Measurements from ENCODE around the gene HPSE.

The HPSE gene

GRCh38 chr4:83353516-83353915 lies 18.9 kb upstream of the HPSE start:
- H3K36me3 ChIP-seq (replicated peaks; ENCODE audit: low read depth, low read length) = no peaks in the 10 kb centered on the region
- no peak overlapping the region for H2AFZ ChIP-seq (ENCODE audit: low read depth, low read length)
- no peak overlapping the region for H3K4me2 ChIP-seq (ENCODE audit: low read length)
- H3K4me3 ChIP-seq (ENCODE audit: low read length) = no peak overlapping the region
- H3K27ac ChIP-seq (ENCODE audit: low read length) = no peak overlapping the region
- H3K27me3 ChIP-seq (ENCODE audit: low read depth, low read length) = no peaks in the 10 kb centered on the region
- TF ChIP-seq, protein P1, sequence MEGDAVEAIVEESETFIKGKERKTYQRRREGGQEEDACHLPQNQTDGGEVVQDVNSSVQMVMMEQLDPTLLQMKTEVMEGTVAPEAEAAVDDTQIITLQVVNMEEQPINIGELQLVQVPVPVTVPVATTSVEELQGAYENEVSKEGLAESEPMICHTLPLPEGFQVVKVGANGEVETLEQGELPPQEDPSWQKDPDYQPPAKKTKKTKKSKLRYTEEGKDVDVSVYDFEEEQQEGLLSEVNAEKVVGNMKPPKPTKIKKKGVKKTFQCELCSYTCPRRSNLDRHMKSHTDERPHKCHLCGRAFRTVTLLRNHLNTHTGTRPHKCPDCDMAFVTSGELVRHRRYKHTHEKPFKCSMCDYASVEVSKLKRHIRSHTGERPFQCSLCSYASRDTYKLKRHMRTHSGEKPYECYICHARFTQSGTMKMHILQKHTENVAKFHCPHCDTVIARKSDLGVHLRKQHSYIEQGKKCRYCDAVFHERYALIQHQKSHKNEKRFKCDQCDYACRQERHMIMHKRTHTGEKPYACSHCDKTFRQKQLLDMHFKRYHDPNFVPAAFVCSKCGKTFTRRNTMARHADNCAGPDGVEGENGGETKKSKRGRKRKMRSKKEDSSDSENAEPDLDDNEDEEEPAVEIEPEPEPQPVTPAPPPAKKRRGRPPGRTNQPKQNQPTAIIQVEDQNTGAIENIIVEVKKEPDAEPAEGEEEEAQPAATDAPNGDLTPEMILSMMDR (IDR thresholded peaks at IDR 0.05; ENCODE audit: low read depth, low read length) = no peak
- TF ChIP-seq EZH2phosphoT487 (IDR thresholded peaks at IDR 0.05; ENCODE audit: low read depth) = no peak
- H4K20me1 ChIP-seq (ENCODE audit: insufficient read depth, low read length) = no peaks in the 10 kb centered on the region
- peaks cover 20% of the 10 kb centered on the region for H3K4me1 ChIP-seq (ENCODE audit: low read length)
- H3K9me3 ChIP-seq (ENCODE audit: insufficient read depth, low read length) = 0 out of 2 replicates have a peak, but pooled peaks cover 9% of the 10 kb centered on the region
- no peaks in the 10 kb centered on the region for H3K79me2 ChIP-seq (ENCODE audit: low read length)
- H3K9ac ChIP-seq (ENCODE audit: low read length) = no peak overlapping the region

DNA sequence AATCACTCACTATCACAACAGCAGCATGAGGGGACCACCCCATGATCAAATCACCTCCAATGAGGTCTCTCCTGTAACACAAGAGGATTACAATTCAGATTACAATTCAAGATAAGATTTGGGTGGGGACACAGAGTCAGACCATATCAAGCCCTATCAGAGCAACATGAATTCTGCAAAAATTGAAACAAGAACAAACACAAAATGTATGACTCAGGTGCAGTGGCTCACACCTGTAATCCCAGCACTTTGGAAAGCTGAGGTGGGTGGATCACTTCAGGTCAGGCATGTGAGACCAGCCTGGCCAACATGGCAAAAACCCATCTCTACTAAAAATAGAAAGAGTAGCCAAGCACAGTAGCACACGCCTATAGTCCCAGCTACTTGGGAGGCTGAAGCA lies 13.4 kb upstream of the HPSE start:
- Histone ChIP-seq H3K4me3 (ENCODE audit: low read length) (no peak overlapping the region), H3K36me3 (replicated peaks; ENCODE audit: low read depth, low read length) (no peaks in the 10 kb centered on the region), H3K79me2 (ENCODE audit: low read length) (no peaks in the 10 kb centered on the region), H3K27me3 (ENCODE audit: low read depth, low read length) (no peaks in the 10 kb centered on the region), H2AFZ (ENCODE audit: low read depth, low read length) (no peak overlapping the region), H3K4me2 (ENCODE audit: low read length) (no peak overlapping the region), H3K9me3 (ENCODE audit: insufficient read depth, low read length) (peaks cover 6% of the 10 kb centered on the region; the same call in 1 of the 2 replicates), H3K27ac (ENCODE audit: low read length) (no peak overlapping the region), H3K4me1 (ENCODE audit: low read length) (peaks cover 10% of the 10 kb centered on the region), H4K20me1 (ENCODE audit: insufficient read depth, low read length) (no peaks in the 10 kb centered on the region), H3K9ac (ENCODE audit: low read length) (no peak overlapping the region)
- no peak for TF ChIP-seq EZH2phosphoT487 (IDR thresholded peaks at IDR 0.05; ENCODE audit: low read depth)
- TF ChIP-seq, protein P1 (IDR thresholded peaks at IDR 0.05; ENCODE audit: low read depth, low read length) = no peak

GRCh38 chr4:83342476-83342875 lies 7.8 kb upstream of the HPSE start:
- Histone ChIP-seq H3K27me3 (ENCODE audit: low read depth, low read length) (no peaks in the 10 kb centered on the region), H3K4me1 (ENCODE audit: low read length) (no peaks in the 10 kb centered on the region), H3K27ac (ENCODE audit: low read length) (no peak overlapping the region), H3K9me3 (ENCODE audit: insufficient read depth, low read length) (peaks cover 12% of the 10 kb centered on the region), H3K9ac (ENCODE audit: low read length) (no peak overlapping the region), H4K20me1 (ENCODE audit: insufficient read depth, low read length) (no peaks in the 10 kb centered on the region), H3K79me2 (ENCODE audit: low read length) (no peaks in the 10 kb centered on the region), H2AFZ (ENCODE audit: low read depth, low read length) (no peak overlapping the region), H3K4me2 (ENCODE audit: low read length) (no peak overlapping the region), H3K4me3 (ENCODE audit: low read length) (no peak overlapping the region), H3K36me3 (replicated peaks; ENCODE audit: low read depth, low read length) (no peaks in the 10 kb centered on the region)
- TF ChIP-seq, protein P1 (IDR thresholded peaks at IDR 0.05; ENCODE audit: low read depth, low read length) = no peak
- TF ChIP-seq EZH2phosphoT487 (IDR thresholded peaks at IDR 0.05; ENCODE audit: low read depth) = no peak

GRCh38 chr4:83340692-83341343 lies 6.2 kb upstream of the HPSE start:
- Histone ChIP-seq H3K27ac (ENCODE audit: low read length) (no peak overlapping the region), H2AFZ (ENCODE audit: low read depth, low read length) (no peak overlapping the region), H3K4me1 (ENCODE audit: low read length) (no peaks in the 10 kb centered on the region), H3K36me3 (replicated peaks; ENCODE audit: low read depth, low read length) (no peaks in the 10 kb centered on the region), H4K20me1 (ENCODE audit: insufficient read depth, low read length) (no peaks in the 10 kb centered on the region), H3K27me3 (ENCODE audit: low read depth, low read length) (no peaks in the 10 kb centered on the region), H3K9me3 (ENCODE audit: insufficient read depth, low read length) (peaks cover 5% of the 10 kb centered on the region), H3K79me2 (ENCODE audit: low read length) (no peaks in the 10 kb centered on the region), H3K4me2 (ENCODE audit: low read length) (no peak overlapping the region), H3K9ac (ENCODE audit: low read length) (no peak overlapping the region), H3K4me3 (ENCODE audit: low read length) (no peak overlapping the region)
- TF ChIP-seq EZH2phosphoT487 (IDR thresholded peaks at IDR 0.05; ENCODE audit: low read depth) = no peak
- TF ChIP-seq, protein P1 (IDR thresholded peaks at IDR 0.05; ENCODE audit: low read depth, low read length) = no peak

All from OCI-LY3 (cell line).